GM12878 (cell line): Measurements from ENCODE around the gene CAPN1. TPM values are rescaled to one million over a fixed set of nuclear protein-coding genes. Genes with fewer than 3 reads are reported as not detected.

Experiments used
- BMI1 ChIP-seq: fragments of 450-650 bp; IDR thresholded peaks from 2 replicates; pipeline ENCODE4 v1.6.1; 2016; ENCODE audit warnings: mild to moderate bottlenecking, moderate library complexity, borderline replicate concordance
- EP300 ChIP-seq, 2 experiments: fragments of 150-350 bp in 1 of 2; IDR thresholded peaks; 2 replicates each; pipeline ENCODE4 v1.6.1; 2011 to 2012; ENCODE audit warnings: low read depth in 2 of 2, low read length in 2 of 2, borderline replicate concordance in 1 of 2, improper control_type of control experiment in 1 of 2, inconsistent platforms in 1 of 2; ENCODE audit not compliant: control insufficient read depth in 1 of 2
- KDM1A ChIP-seq: fragments of 200-600 bp; sonication (generic); IDR thresholded peaks from 2 replicates; pipeline ENCODE4 v1.6.1; 2016; ENCODE audit warnings: borderline replicate concordance
- NFYB ChIP-seq: IDR thresholded peaks from 2 replicates; pipeline ENCODE4 v1.6.1; 2011; ENCODE audit warnings: low read depth, mild to moderate bottlenecking, low read length, improper control_type of control experiment, moderate library complexity; ENCODE audit not compliant: insufficient read depth
- POLR2AphosphoS2 ChIP-seq: IDR thresholded peaks from 2 replicates; pipeline ENCODE4 v1.6.1; 2011; ENCODE audit warnings: low read depth, mild to moderate bottlenecking, low read length, improper control_type of control experiment, moderate library complexity
- ZNF687 ChIP-seq: fragments of 450-650 bp; IDR thresholded peaks from 2 replicates; pipeline ENCODE4 v1.6.1; 2017; ENCODE audit warnings: mild to moderate bottlenecking, moderate library complexity
- polyA plus RNA-seq, 11 experiments: library from polyadenylated mRNA; depleted of rRNA in 4 of 11; unstranded in 6 of 11; stranded (reverse) in 5 of 11; fragments of >200 nt; fragmentation: Nextera tagmentation in 4 of 11; fragmentation: Illumina TruSeq in 1 of 11; extraction: Ambion mirVana in 4 of 11; extraction: Trizol in 1 of 11; gene quantifications; 1 replicate in 1 of 11; 2 replicates in 10 of 11; pipeline versions ENCODE4 v1.2.1 to v1.2.3, GENCODE V29; 2011 to 2016; ENCODE audit warnings: inconsistent platforms in 2 of 11, missing spikeins in 2 of 11, low read depth in 1 of 11
- total RNA-seq, 4 experiments: library from RNA; depleted of rRNA in 3 of 4; stranded (reverse); fragments of >200 nt in 3 of 4; fragmentation: Illumina TruSeq in 1 of 4; extraction: Trizol in 1 of 4; gene quantifications; 2 replicates each; pipeline versions ENCODE4 v1.2.1 to v1.2.3, GENCODE V29; 2013 to 2021

Gene CAPN1
- total and polyA plus RNA-seq, 10 of the 15 experiments (the other 5 are each of a cell fraction or from before 2014, with no cell fraction given): 2.2 to 167 (median 77.3) TPM

GRCh38 chr11:65133724-65134123 lies 48.0 kb upstream of the CAPN1 start (continued):
- TF ChIP-seq ZNF687: no peak
- no peak for TF ChIP-seq POLR2AphosphoS2
- TF ChIP-seq BMI1: no peak
- no peak for TF ChIP-seq EP300 (IDR thresholded peaks at IDR 0.05; ENCODE audit: borderline replicate concordance in 1 of 2, control insufficient read depth in 1 of 2, low read depth in 2 of 2, low read length in 2 of 2)
- no peak for TF ChIP-seq NFYB
- no peak for TF ChIP-seq KDM1A
